Measurements from ENCODE around the gene OPALIN.

Gene OPALIN

GRCh38 chr10:96360331-96360730, 1.5 kb upstream of the OPALIN start:
- in situ Hi-C loops (cut with MboI; ENCODE audit: low sequenced_read_pairs, unreplicated experiment): no loop called here
- no peak for TF ChIP-seq CTCF (IDR thresholded peaks at IDR 0.05; ENCODE audit: borderline replicate concordance, control extremely low read depth, extremely low read depth, insufficient read depth, missing control alignments)
- DNase-seq (ENCODE audit: low spot score): no peak

DNA sequence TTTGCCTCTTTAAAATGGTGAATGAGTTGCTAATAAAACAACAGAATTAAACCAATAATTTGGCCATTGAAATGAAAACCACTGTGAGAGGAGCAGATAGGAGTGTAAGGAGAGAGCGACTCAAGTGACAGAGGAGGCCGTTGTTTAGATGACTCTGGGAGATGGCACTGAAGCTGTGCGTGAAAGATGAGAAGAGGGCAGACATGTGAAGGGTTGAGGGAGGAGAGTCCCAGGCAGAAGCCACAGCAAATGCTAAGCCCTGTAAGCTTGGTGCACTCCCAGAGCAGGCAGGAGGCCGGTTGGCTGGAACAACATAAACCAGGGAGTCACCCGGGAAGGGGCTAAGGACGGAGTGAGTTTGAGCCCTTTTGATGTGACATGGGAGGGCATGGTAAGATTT, 814 bp upstream of the OPALIN start:
- no peak for TF ChIP-seq CTCF (IDR thresholded peaks at IDR 0.05; ENCODE audit: borderline replicate concordance, control extremely low read depth, extremely low read depth, insufficient read depth, missing control alignments)
- DNase-seq (ENCODE audit: low spot score): no peak
- in situ Hi-C loops (cut with MboI; ENCODE audit: low sequenced_read_pairs, unreplicated experiment): no loop called here

GRCh38 chr10:96357038-96357620, 1.7 kb downstream of the OPALIN start:
- in situ Hi-C loops (cut with MboI; ENCODE audit: low sequenced_read_pairs, unreplicated experiment): no loop called here
- DNase-seq (ENCODE audit: low spot score): no peak
- no peak for TF ChIP-seq CTCF (IDR thresholded peaks at IDR 0.05; ENCODE audit: borderline replicate concordance, control extremely low read depth, extremely low read depth, insufficient read depth, missing control alignments)

GRCh38 chr10:96352582-96352981, 6.2 kb downstream of the OPALIN start:
- no peak for DNase-seq (ENCODE audit: low spot score)
- in situ Hi-C loops (cut with MboI; ENCODE audit: low sequenced_read_pairs, unreplicated experiment): no loop called here
- no peak for TF ChIP-seq CTCF (IDR thresholded peaks at IDR 0.05; ENCODE audit: borderline replicate concordance, control extremely low read depth, extremely low read depth, insufficient read depth, missing control alignments)

GRCh38 chr10:96352027-96352426, 6.8 kb downstream of the OPALIN start:
- in situ Hi-C loops (cut with MboI; ENCODE audit: low sequenced_read_pairs, unreplicated experiment): no loop called here
- no peak for TF ChIP-seq CTCF (IDR thresholded peaks at IDR 0.05; ENCODE audit: borderline replicate concordance, control extremely low read depth, extremely low read depth, insufficient read depth, missing control alignments)
- no peak for DNase-seq (ENCODE audit: low spot score)

DNA sequence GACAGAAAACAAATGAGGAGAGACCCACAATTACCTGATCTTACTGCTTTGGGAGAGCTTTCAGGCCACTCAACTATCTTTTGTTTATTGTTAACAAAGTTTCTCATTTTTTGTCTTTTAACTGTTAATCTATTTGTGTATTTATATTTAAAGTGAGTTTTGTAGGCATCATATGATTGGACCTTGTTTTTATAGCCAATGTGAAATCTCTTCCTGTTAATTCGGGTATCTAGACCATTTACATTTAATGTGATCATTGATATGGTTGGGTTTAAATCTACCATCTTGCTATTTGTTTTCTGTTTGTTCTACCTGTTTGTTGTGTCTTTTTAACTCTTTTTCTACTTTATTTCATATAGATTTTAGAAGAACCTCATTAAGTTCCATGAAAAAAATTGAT, 12.5 kb downstream of the OPALIN start:
- in situ Hi-C loops (cut with MboI; ENCODE audit: low sequenced_read_pairs, unreplicated experiment): no loop called here
- no peak for TF ChIP-seq CTCF (IDR thresholded peaks at IDR 0.05; ENCODE audit: borderline replicate concordance, control extremely low read depth, extremely low read depth, insufficient read depth, missing control alignments)

DNA sequence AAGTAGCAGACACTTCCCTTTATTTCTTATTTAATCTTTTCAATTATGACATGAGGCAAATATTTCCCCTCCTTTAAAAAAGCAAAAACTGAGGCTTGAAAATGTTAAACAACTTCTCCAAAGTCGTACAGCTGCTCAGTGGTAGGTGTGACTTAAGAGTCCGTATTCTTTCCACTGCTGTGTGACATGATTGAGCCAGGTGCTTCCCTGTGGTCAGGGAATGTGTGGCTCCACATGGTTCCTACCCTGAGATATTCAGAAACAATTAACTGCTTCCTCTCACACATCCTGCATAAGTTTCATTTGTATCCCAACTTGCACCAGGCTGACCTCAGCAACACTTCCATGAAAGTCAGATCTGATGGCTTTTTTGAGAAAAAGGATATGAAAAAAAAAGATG, 13.6 kb downstream of the OPALIN start:
- no peak for DNase-seq (ENCODE audit: low spot score)
- in situ Hi-C loops (cut with MboI; ENCODE audit: low sequenced_read_pairs, unreplicated experiment): no loop called here
- TF ChIP-seq CTCF (IDR thresholded peaks at IDR 0.05; ENCODE audit: borderline replicate concordance, control extremely low read depth, extremely low read depth, insufficient read depth, missing control alignments): no peak

More for the DNA sequence above, 12.5 kb downstream of the OPALIN start:
- no peak for DNase-seq (ENCODE audit: low spot score)

Data from GM13976 (cell line).